H1 (cell line): ENCODE results near the gene IMPG2. TPM values are rescaled to one million over a fixed set of nuclear protein-coding genes. Genes with fewer than 3 reads are reported as not detected.

ENCODE experiments used
- CTCF ChIA-PET: fragments of 300-600 bp; sonication (Branson Sonifier 250); formaldehyde crosslinking; loops from one replicate; lab custom pipeline; 2021; ENCODE audit not compliant: partially characterized antibody; lab: Charles Lee
- POLR2A ChIA-PET: fragments of 300-600 bp; sonication (Branson Sonifier 250); formaldehyde crosslinking; loops from one replicate; lab custom pipeline; 2021; ENCODE audit warnings: inconsistent platforms; ENCODE audit not compliant: partially characterized antibody; lab: Charles Lee
- DNase-seq, 2 experiments: peaks; one replicate each; pipeline versions ENCODE4 v3.0.0 to v3.0.0-alpha.2; 2010 to 2022; ENCODE audit warnings: low spot score in 2 of 2, low read depth in 1 of 2, mixed read lengths in 1 of 2
- FAIRE-seq: peaks from 2 replicates; lab custom pipeline; 2011; peaks lifted over from hg19 to GRCh38; lab: Jason Lieb, UNC
- H2AFZ ChIP-seq: 2 replicates; pipeline ENCODE4 v1.8.1; 2012; ENCODE audit warnings: low read length, inconsistent platforms
- H2AK5ac ChIP-seq: 2 replicates; pipeline ENCODE4 v1.6.1; 2013; ENCODE audit warnings: low read depth, low read length
- H2BK120ac ChIP-seq: replicated peaks from 2 replicates; pipeline ENCODE3; 2013; ENCODE audit warnings: low read depth, low read length, inconsistent platforms
- H2BK12ac ChIP-seq: 2 replicates; pipeline ENCODE4 v1.6.1; 2013; ENCODE audit warnings: low read depth, low read length
- H2BK15ac ChIP-seq: 2 replicates; pipeline ENCODE4 v1.6.1; 2013; ENCODE audit warnings: low read length
- H2BK20ac ChIP-seq: 2 replicates; pipeline ENCODE4 v1.6.1; 2013; ENCODE audit warnings: low read length
- H2BK5ac ChIP-seq: 2 replicates; pipeline ENCODE4 v1.6.1; 2013; ENCODE audit warnings: low read depth, low read length
- H3K14ac ChIP-seq: 2 replicates; pipeline ENCODE4 v1.6.1; 2013; ENCODE audit warnings: inconsistent platforms; ENCODE audit not compliant: insufficient read length
- H3K18ac ChIP-seq: 2 replicates; pipeline ENCODE4 v1.6.1; 2013; ENCODE audit warnings: low read length; ENCODE audit errors: extremely low read depth
- H3K23ac ChIP-seq: 2 replicates; pipeline ENCODE4 v1.6.1; 2013; ENCODE audit warnings: inconsistent platforms; ENCODE audit not compliant: insufficient read length
- H3K23me2 ChIP-seq: 2 replicates; pipeline ENCODE4 v1.6.1; 2013; ENCODE audit warnings: low read depth, low read length
- H3K27ac ChIP-seq: 2 replicates; pipeline ENCODE4 v1.6.1; 2011; ENCODE audit warnings: low read depth, low read length, inconsistent platforms
- H3K27me3 ChIP-seq, 4 experiments: replicated peaks in 1 of 4; 1 replicate in 1 of 4; 2 replicates in 3 of 4; pipeline versions ENCODE4 v1.6.1 to v1.8.1; 2011 to 2013; ENCODE audit warnings: low read length in 3 of 4, mild to moderate bottlenecking in 3 of 4, inconsistent platforms in 2 of 4, mixed read lengths in 2 of 4, moderate library complexity in 1 of 4; ENCODE audit not compliant: control insufficient read depth in 3 of 4, insufficient read depth in 3 of 4; ENCODE audit errors: extremely low read depth in 1 of 4
- H3K36me3 ChIP-seq, 4 experiments: 2 replicates each; pipeline versions ENCODE4 v1.6.1 to v1.8.1; 2011 to 2013; ENCODE audit warnings: mild to moderate bottlenecking in 4 of 4, low read length in 3 of 4, moderate library complexity in 2 of 4, control low read depth in 1 of 4, inconsistent platforms in 1 of 4; ENCODE audit not compliant: insufficient read depth in 4 of 4, control insufficient read depth in 2 of 4
- H3K4ac ChIP-seq: replicated peaks from 2 replicates; pipeline ENCODE3; 2013; ENCODE audit warnings: low read length, low read depth, mixed read lengths, inconsistent platforms; ENCODE audit not compliant: insufficient read length
- H3K4me1 ChIP-seq, 4 experiments: replicated peaks in 1 of 4; 1 replicate in 1 of 4; 2 replicates in 3 of 4; pipeline versions ENCODE4 v1.6.1 to v1.8.1; 2011 to 2013; ENCODE audit warnings: low read length in 3 of 4, inconsistent platforms in 2 of 4, mixed read lengths in 1 of 4; ENCODE audit not compliant: insufficient read depth in 4 of 4, control insufficient read depth in 3 of 4
- H3K4me2 ChIP-seq, 2 experiments: 2 replicates each; pipeline versions ENCODE4 v1.6.1 to v1.8.1; 2011 to 2013; ENCODE audit warnings: low read depth in 2 of 2, low read length in 2 of 2, control low read depth in 1 of 2, inconsistent platforms in 1 of 2, mild to moderate bottlenecking in 1 of 2; ENCODE audit not compliant: insufficient read depth in 1 of 2
- H3K4me3 ChIP-seq, 4 experiments: fragments of 200-600, 300-600 bp in 1 of 4; sonication (generic), shearing (Covaris generic), sonication (Bioruptor Twin) in 1 of 4; 2 replicates each; pipeline versions ENCODE4 v1.5.1 to v1.8.1; 2011 to 2016; ENCODE audit warnings: low read length in 4 of 4, low read depth in 3 of 4, control low read depth in 2 of 4, inconsistent platforms in 2 of 4, mild to moderate bottlenecking in 2 of 4, mixed read lengths in 1 of 4, moderate library complexity in 1 of 4; ENCODE audit not compliant: insufficient read depth in 2 of 4; ENCODE audit errors: extremely low read depth in 1 of 4
- H3K56ac ChIP-seq: replicated peaks from 2 replicates; pipeline ENCODE3; 2013; ENCODE audit warnings: low read depth, mild to moderate bottlenecking, mixed read lengths, low read length, inconsistent platforms; ENCODE audit not compliant: insufficient read length
- H3K79me1 ChIP-seq: 2 replicates; pipeline ENCODE4 v1.6.1; 2013; ENCODE audit warnings: low read depth, low read length, control low read depth
- H3K79me2 ChIP-seq, 2 experiments: 2 replicates each; pipeline versions ENCODE4 v1.6.1 to v1.8.1; 2012 to 2013; ENCODE audit warnings: low read length in 2 of 2, mild to moderate bottlenecking in 2 of 2, inconsistent platforms in 1 of 2; ENCODE audit not compliant: insufficient read depth in 2 of 2, control insufficient read depth in 1 of 2
- H3K9ac ChIP-seq, 4 experiments: replicated peaks in 1 of 4; 1 replicate in 1 of 4; 2 replicates in 3 of 4; pipeline versions ENCODE4 v1.6.1 to v1.8.1; 2011 to 2013; ENCODE audit warnings: low read depth in 3 of 4, low read length in 3 of 4, control low read depth in 2 of 4, mild to moderate bottlenecking in 2 of 4, moderate library complexity in 2 of 4, inconsistent platforms in 1 of 4; ENCODE audit errors: extremely low read depth in 1 of 4
- H3K9me3 ChIP-seq, 2 experiments: 2 replicates each; pipeline versions ENCODE4 v1.6.1 to v1.8.1; 2012 to 2013; ENCODE audit warnings: mild to moderate bottlenecking in 2 of 2, moderate library complexity in 2 of 2, control low read depth in 1 of 2, inconsistent platforms in 1 of 2, low read depth in 1 of 2, low read length in 1 of 2, mixed read lengths in 1 of 2; ENCODE audit not compliant: insufficient read depth in 2 of 2
- H4K20me1 ChIP-seq, 2 experiments: replicated peaks in 1 of 2; 2 replicates each; pipeline versions ENCODE3 to v1.8.1; 2011 to 2013; ENCODE audit warnings: inconsistent platforms in 2 of 2, low read length in 2 of 2, mild to moderate bottlenecking in 1 of 2; ENCODE audit not compliant: insufficient read depth in 2 of 2, control insufficient read depth in 1 of 2
- H4K5ac ChIP-seq: 2 replicates; pipeline ENCODE4 v1.6.1; 2013; ENCODE audit warnings: low read length, low read depth, mixed read lengths, inconsistent platforms; ENCODE audit not compliant: insufficient read length
- H4K8ac ChIP-seq: 2 replicates; pipeline ENCODE4 v1.8.0; 2013; ENCODE audit warnings: mild to moderate bottlenecking, moderate library complexity, low read length, inconsistent platforms; ENCODE audit not compliant: insufficient read depth; ENCODE audit errors: extremely low read depth
- H4K91ac ChIP-seq: replicated peaks from 2 replicates; pipeline ENCODE3; 2013; ENCODE audit warnings: low read length, mixed read lengths, inconsistent platforms; ENCODE audit not compliant: insufficient read length
- BACH1 ChIP-seq: IDR thresholded peaks from 2 replicates; pipeline ENCODE4 v1.6.1; 2012; ENCODE audit warnings: low read length, improper control_type of control experiment
- HDAC2 ChIP-seq, 2 experiments: fragments of 300-600 bp in 1 of 2; sonication (generic) in 1 of 2; IDR thresholded peaks; 2 replicates each; pipeline ENCODE4 v1.6.1; 2011 to 2012; ENCODE audit warnings: low read depth in 2 of 2, low read length in 2 of 2, mild to moderate bottlenecking in 2 of 2, moderate library complexity in 2 of 2, borderline replicate concordance in 1 of 2, inconsistent platforms in 1 of 2
- MAX ChIP-seq: IDR thresholded peaks from 2 replicates; pipeline ENCODE4 v1.6.1; 2012; ENCODE audit warnings: inconsistent platforms
- SUZ12 ChIP-seq: fragments of 200-600 bp; sonication (generic); IDR thresholded peaks from 2 replicates; pipeline ENCODE4 v1.6.1; 2012; ENCODE audit warnings: mild to moderate bottlenecking, inconsistent platforms, low read length, moderate library complexity, mixed read lengths
- ZNF274 ChIP-seq: IDR thresholded peaks from 2 replicates; pipeline ENCODE4 v1.7.0; 2012; ENCODE audit warnings: low read length, borderline replicate concordance; ENCODE audit errors: extremely low read depth
- WGBS, 2 experiments: shearing (Covaris generic) in 1 of 2; methylation state at CpG; one replicate each; pipeline versions ENCODE4 v1.1.6 to v1.1.7; 2013 to 2015; ENCODE audit warnings: low lambda C conversion rate in 2 of 2, mixed read lengths in 2 of 2, inconsistent platforms in 1 of 2, low coverage in 1 of 2, missing lambda C conversion rate in 1 of 2; ENCODE audit not compliant: insufficient replicate concordance in 2 of 2, insufficient coverage in 1 of 2, insufficient read length in 1 of 2; ENCODE audit errors: extremely low coverage in 1 of 2, missing lambda C conversion rate in 1 of 2; 5-methylcytosine and 5-hydroxymethylcytosine counted together
- polyA plus RNA-seq, 7 experiments: library from polyadenylated mRNA; depleted of rRNA in 3 of 7; stranded (reverse) in 5 of 7; unstranded in 2 of 7; fragments of >200 nt in 5 of 7; fragments of 200-250 nt in 2 of 7; gene quantifications; 1 replicate in 5 of 7; 2 replicates in 1 of 7; 4 replicates in 1 of 7; pipeline versions ENCODE4 v1.2.1 to v1.2.3, GENCODE V29; 2011 to 2013; ENCODE audit warnings: missing spikeins in 2 of 7, mixed read lengths in 2 of 7
- total RNA-seq: library from RNA; stranded (reverse); fragmentation: NEBNext Ultra II Directional; extraction: Animal tissue kit (Norgen Biotek cat#: 25700); gene quantifications from 2 replicates; pipeline ENCODE4 v1.2.1, GENCODE V29; 2021

IMPG2 gene
- total and polyA plus RNA-seq, 2 of the 8 experiments (the other 6 are each of a cell fraction or from before 2014, with no cell fraction given), result 0.03 to 0.06 TPM

DNA sequence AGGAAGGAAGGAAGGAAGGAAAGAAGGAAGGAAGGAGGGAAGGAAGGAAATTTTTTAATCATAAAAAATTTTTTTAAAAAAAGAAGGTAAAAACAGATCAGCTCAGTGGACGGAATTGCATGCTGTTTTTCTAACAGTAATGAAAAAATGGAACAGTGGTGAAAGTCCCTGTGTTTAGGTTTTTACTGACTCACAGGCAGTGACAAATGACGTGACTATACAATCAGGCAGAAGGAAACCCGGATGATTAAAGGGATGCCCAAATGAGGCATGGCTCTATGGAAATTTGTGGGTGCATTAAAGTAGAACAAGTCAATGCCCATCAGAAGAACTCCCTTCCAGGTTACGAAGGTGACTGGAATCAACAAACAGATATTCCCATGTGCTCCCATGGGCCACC is 135.0 kb downstream of the IMPG2 start:
- Histone ChIP-seq H3K56ac (no peak overlapping the region), H4K20me1 (no peaks in the 10 kb centered on the region), H2BK120ac (no peak overlapping the region), H3K14ac (no peak overlapping the region), H3K36me3 (no peaks in the 10 kb centered on the region), H3K4me3 (no peak overlapping the region), H3K9ac (no peak overlapping the region), H4K5ac (no peak overlapping the region), H2BK15ac (no peak overlapping the region), H3K79me1 (no peaks in the 10 kb centered on the region), H3K4me1 (no peaks in the 10 kb centered on the region), H3K79me2 (no peaks in the 10 kb centered on the region), H2BK20ac (no peak overlapping the region), H3K27me3 (no peaks in the 10 kb centered on the region), H2AFZ (no peak overlapping the region), H3K9me3 (peaks cover 0 to 3% of the 10 kb centered on the region in 2 experiments; a peak in 1 of 4 replicates), H2BK12ac (no peak overlapping the region), H3K4ac (no peak overlapping the region), H3K23ac (no peak overlapping the region), H2AK5ac (no peak overlapping the region), H4K8ac (no peak overlapping the region), H4K91ac (no peak overlapping the region), H3K4me2 (no peak overlapping the region), H3K18ac (no peak overlapping the region), H3K23me2 (no peaks in the 10 kb centered on the region), H3K27ac (no peak overlapping the region), H2BK5ac (no peak overlapping the region)
- FAIRE-seq (no peak), DNase-seq (no peak)
- POLR2A ChIA-PET, result no interaction called here
- CTCF ChIA-PET, result interaction anchor here (0.6 to 0.7 kb wide), 2 partner anchors 11 kb away, joined by 3 to 4 read pairs; no protein-coding TSS in a partner anchor
- 93% methylated on average over 4 of the region's 4 CpGs; no CpG with 5 or more reads in 1 of the 2 experiments for WGBS, 2 experiments
- no peak for TF ChIP-seq BACH1
- no peak for TF ChIP-seq HDAC2 (IDR thresholded peaks at IDR 0.05; ENCODE audit: borderline replicate concordance in 1 of 2, low read depth in 2 of 2, low read length in 2 of 2)
- no peak for TF ChIP-seq SUZ12
- TF ChIP-seq MAX, result no peak
- no peak for TF ChIP-seq ZNF274
